HG03060 (cell line): ENCODE measurements around the gene PDE1A.
"Not testable (repeated sequence)": the region's sequence is repeated elsewhere in the genome, so short reads cannot be mapped to it uniquely, and the experiment has no call there.

ENCODE experiments used
- ATAC-seq: cut with Tn5 transposase; IDR thresholded peaks from one replicate; pipeline ENCODE4 v1.9.1; 2021; ENCODE audit warnings: low read depth, moderate number of reproducible peaks; ENCODE audit not compliant: unreplicated experiment

The PDE1A gene

GRCh38 chr2:182291296-182291695, 135.5 kb downstream of the PDE1A start:
- no peak for ATAC-seq

GRCh38 chr2:182283512-182283911, 143.3 kb downstream of the PDE1A start:
- ATAC-seq = no peak

- ATAC-seq = no peak
Observed at GRCh38 chr2:182281276-182281675, 145.6 kb downstream of the PDE1A start.

- no peak for ATAC-seq
Observed at GRCh38 chr2:182280118-182280517, 146.7 kb downstream of the PDE1A start.

- ATAC-seq = not testable (repeated sequence)
Observed at GRCh38 chr2:182276662-182277061, 150.2 kb downstream of the PDE1A start.

DNA sequence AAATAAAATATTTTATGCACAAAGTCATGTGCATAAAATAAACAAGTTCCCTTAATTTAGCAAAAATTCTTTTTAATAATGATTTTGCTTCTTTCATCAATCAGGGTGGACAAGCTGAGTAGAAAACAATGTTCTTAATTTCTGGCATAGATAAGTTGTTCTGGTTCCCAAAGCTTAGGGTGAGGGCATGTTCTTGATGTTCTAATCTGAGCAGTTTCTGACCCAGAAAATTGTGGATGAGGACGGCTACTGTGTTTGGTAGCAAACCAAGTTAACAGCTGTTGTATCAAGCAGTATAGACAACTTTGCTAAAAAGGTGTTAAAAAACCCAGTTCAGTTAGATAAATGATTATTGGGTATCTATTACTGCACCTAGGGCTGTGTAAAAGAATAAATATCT, 158.9 kb downstream of the PDE1A start:
- ATAC-seq = no peak

DNA sequence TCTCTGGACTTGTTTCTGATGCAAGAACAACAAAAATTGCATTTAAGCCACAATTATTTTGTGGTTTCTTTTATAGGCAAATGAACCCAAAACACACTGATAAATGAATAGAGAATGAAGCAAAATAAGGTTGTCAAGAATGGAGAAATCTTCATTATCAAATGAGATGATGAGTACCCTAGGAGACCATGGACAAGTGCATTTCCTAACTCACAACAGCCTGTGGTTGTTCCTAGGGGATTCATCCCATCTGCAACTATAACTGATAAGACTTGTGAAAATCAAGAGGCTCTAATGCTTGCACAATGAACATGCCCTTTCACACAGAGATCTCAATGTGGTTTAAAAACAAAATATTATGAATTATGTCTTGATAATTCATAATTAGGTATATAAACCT, 159.9 kb downstream of the PDE1A start:
- ATAC-seq = no peak

- ATAC-seq = no peak
Observed at GRCh38 chr2:182265718-182266117, 161.1 kb downstream of the PDE1A start.

DNA sequence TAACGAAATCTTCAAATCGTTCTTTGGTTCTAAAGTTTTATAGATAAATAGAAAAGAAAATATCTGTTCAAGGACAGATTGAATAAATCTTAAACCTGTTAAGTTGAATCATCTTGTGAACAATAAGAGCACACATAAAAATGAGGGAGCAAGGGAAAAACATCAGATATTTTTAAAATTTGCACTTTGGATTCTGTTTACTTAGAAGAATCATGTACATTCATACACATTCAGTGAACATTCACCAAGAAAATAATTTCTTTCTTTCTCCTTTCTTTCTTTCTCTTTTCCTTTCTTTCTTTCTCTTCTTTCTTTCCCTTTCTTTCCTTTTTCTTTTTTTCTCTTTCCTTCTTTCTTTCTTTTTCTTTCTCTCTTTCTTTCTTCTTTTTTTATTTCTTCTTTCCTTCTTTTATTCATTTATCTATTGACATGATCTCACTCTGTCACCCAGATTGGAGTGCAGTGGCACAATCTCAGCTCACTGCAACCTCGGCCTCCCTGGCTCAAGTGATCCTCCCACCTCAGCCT, 164.9 kb downstream of the PDE1A start:
- ATAC-seq = no peak

DNA sequence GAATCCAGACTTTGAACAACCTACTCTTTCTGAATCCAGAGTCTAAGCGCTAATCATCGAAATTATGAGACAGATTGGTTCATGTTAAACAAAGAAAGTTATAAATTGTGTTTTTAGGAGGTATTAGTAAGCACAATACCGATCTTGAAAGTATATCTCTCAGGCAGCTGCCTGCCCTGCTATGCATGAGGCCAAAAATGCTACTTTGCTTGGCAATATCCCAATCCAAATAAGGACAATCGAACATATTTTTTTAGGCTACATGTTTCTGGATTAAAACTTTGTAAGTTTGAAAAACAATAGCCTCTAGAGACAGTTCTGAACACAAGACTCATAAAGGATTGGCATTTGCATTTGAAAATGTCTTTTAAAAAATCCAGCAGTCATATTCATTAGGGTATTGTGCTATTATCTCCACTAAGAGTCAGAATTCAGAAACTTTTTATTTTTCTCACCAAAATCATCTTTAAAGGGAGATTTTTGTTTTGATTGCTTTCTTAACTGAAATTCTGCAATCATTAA, 167.1 kb downstream of the PDE1A start:
- ATAC-seq = no peak

GRCh38 chr2:182252534-182252933, 174.3 kb downstream of the PDE1A start:
- no peak for ATAC-seq

GRCh38 chr2:182248898-182249297, 177.9 kb downstream of the PDE1A start:
- no peak for ATAC-seq

- no peak for ATAC-seq
Observed at GRCh38 chr2:182248362-182248761, 178.5 kb downstream of the PDE1A start.

DNA sequence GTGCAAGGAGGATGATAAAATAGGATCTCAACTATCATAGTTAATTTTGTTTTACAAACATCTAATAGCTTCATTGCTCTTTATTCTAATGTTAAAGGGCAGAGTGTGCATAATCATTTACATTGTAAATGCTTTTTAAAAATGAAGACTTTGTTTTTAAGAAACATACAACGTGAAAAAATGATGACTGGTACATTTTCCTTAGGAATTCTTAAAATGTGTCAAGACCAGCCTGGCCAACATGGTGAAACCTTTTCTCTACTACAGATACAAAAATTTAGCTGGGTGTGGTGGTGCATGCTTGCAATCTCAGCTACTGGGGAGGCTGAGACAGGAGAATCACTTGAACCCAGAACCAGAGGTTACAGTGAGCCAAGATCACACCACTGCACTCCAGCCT, 179.0 kb downstream of the PDE1A start:
- ATAC-seq = no peak

GRCh38 chr2:182245963-182246362, 180.9 kb downstream of the PDE1A start:
- peak; percentile 81 for ATAC-seq

GRCh38 chr2:182242609-182243008, 184.2 kb downstream of the PDE1A start:
- ATAC-seq = no peak

- ATAC-seq = no peak
Observed at GRCh38 chr2:182241936-182242335, 184.9 kb downstream of the PDE1A start.

DNA sequence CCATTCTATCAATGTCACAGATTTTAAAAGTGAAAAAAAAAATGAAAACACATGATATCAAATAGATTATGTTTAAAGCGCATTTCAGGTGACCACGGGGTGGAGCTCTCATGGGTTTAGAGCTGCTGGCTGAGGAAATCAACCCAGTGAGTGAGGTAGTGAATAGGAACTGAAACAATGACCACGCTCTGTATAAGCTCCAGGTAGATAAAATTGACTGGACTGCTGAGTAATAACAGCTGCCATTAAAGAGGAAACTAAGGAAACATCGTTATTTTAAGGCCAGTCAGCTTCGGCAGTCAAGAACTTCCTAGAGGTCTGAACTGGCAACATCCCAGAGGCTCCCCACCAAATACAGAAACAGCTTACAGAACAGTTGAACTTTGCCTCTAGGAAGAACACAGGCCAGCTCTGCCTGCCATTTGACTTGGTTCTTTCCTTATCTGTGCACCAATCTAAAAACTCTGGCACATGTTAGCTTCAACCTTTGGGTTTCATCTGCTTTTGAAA, 185.9 kb downstream of the PDE1A start:
- ATAC-seq = peak; percentile 100

GRCh38 chr2:182230561-182230960, 196.3 kb downstream of the PDE1A start:
- no peak for ATAC-seq

- ATAC-seq = no peak
Observed at GRCh38 chr2:182229297-182229696, 197.5 kb downstream of the PDE1A start.

GRCh38 chr2:182228741-182229140, 198.1 kb downstream of the PDE1A start:
- no peak for ATAC-seq

DNA sequence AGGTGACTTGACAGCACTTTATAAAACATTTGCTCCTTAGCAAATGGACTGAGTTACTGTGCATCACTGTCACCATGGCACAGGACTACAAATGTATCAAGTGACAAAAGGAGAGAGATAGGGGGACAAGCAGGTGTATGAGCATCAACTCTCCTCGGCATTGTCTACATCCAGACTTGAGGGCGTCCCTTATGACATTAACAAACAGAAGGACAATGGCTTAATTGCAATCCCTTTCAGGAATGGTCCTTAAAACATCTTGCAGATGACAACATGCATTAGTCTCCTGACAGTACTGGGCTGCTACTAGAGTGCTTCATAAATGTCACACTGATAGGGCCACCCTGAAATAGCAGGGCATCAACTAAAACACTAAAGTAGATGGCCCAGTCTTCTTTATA, 198.8 kb downstream of the PDE1A start:
- ATAC-seq = no peak

DNA sequence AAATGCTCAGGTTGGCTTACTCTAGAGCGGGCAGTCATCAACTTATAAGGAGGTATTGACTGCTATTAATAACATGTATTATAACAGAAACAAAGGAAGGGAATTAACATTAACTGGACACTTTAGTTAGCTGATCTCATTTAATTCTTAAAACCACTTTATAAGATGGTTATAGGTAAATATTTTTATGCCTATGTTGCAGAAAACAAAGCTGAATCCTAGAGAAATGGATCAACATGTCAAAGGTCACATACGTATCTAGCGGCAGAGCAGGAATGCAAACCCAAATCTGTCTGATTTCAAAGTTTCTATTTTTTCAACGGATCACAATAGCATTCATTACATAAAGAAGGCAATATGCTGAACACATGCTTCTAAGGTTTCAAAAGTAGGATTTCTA, 200.0 kb downstream of the PDE1A start:
- no peak for ATAC-seq
